Tibial artery (tissue), 4 donors: ENCODE data around the gene OLFML2A.
A peak's percentile ranks its signal among the peaks of the same experiment; 100 is the strongest.

Experiments
- DNase-seq, 2 donors: peaks; one replicate each; pipeline ENCODE4 v3.0.0-alpha.2; 2019
- H3K27ac ChIP-seq, 2 donors: fragments of 200-600 bp; sonication (generic) in 1 of 2; 1 replicate in 1 of 2; 2 replicates in 1 of 2; pipeline ENCODE4 v1.5.1; 2018 to 2019; ENCODE audit warnings: mild to moderate bottlenecking in 1 of 2
- H3K27me3 ChIP-seq, 2 donors: fragments of 200-600 bp; sonication (generic) in 1 of 2; one replicate each; pipeline versions ENCODE4 v1.5.1 to v1.6.0; 2016 to 2019
- H3K36me3 ChIP-seq, 3 donors: fragments of 200-600 bp; sonication (generic) in 2 of 3; one replicate each; pipeline ENCODE4 v1.5.1; 2016 to 2019; ENCODE audit warnings: mild to moderate bottlenecking in 2 of 3
- H3K4me1 ChIP-seq, 4 donors: fragments of 200-600 bp; sonication (generic) in 2 of 4; 1 replicate in 3 of 4; 2 replicates in 1 of 4; pipeline ENCODE4 v1.5.1; 2016 to 2019
- H3K4me3 ChIP-seq, 2 donors: fragments of 200-600 bp; sonication (generic) in 1 of 2; 1 replicate in 1 of 2; 2 replicates in 1 of 2; pipeline ENCODE4 v1.5.1; 2018 to 2019; ENCODE audit warnings: mild to moderate bottlenecking in 2 of 2
- H3K9me3 ChIP-seq, 3 donors: fragments of 200-600 bp; sonication (generic) in 1 of 3; one replicate each; pipeline ENCODE4 v1.5.1; 2016 to 2019
- intact Hi-C: fragments of 100-400 bp; cut with DNase I; formaldehyde crosslinking; loops from one replicate; pipeline ENCODE4 v1.15.0; 2023; ENCODE audit warnings: low total_unique reads
- TF ChIP-seq, protein P1 (sequence below), 2 experiments: fragments of 200-600 bp in 1 of 2; fragments of 450-650 bp in 1 of 2; IDR thresholded peaks; one replicate each; pipeline ENCODE4 v1.5.1; 2017 to 2019; ENCODE audit warnings: antibody characterized with exemption in 2 of 2, mild to moderate bottlenecking in 1 of 2, moderate library complexity in 1 of 2

The OLFML2A gene

DNA sequence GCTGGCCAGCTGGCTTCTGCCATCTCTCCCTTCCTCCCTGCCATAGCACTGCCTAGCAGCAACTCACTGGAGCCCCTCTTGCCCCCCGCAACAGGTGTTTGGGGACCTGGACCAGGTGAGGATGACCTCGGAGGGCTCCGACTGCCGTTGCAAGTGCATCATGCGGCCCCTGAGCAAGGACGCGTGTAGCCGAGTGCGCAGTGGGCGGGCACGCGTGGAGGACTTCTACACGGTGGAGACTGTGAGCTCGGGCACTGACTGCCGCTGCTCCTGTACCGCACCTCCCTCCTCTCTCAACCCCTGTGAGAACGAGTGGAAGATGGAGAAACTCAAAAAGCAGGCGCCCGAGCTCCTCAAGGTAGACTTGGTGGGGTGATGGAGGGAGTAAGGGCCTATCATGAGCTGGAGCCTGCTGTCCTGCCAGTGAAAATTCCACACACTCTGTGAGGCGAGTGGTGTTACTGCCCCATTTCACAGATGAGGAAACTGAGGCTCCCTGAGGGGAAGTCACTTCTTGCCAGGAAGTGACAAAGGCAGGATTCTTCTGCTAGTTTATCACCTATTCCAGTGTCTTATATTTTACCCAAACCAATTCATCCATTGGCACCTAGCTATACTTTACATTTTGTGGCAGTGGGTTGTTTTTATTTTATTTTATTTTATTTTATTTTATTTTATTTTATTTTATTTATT, 10.1 kb downstream of the OLFML2A start:
- TF ChIP-seq, protein P1, sequence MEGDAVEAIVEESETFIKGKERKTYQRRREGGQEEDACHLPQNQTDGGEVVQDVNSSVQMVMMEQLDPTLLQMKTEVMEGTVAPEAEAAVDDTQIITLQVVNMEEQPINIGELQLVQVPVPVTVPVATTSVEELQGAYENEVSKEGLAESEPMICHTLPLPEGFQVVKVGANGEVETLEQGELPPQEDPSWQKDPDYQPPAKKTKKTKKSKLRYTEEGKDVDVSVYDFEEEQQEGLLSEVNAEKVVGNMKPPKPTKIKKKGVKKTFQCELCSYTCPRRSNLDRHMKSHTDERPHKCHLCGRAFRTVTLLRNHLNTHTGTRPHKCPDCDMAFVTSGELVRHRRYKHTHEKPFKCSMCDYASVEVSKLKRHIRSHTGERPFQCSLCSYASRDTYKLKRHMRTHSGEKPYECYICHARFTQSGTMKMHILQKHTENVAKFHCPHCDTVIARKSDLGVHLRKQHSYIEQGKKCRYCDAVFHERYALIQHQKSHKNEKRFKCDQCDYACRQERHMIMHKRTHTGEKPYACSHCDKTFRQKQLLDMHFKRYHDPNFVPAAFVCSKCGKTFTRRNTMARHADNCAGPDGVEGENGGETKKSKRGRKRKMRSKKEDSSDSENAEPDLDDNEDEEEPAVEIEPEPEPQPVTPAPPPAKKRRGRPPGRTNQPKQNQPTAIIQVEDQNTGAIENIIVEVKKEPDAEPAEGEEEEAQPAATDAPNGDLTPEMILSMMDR (IDR thresholded peaks at IDR 0.05): no peak
- no peak overlapping the region for H3K4me3 ChIP-seq
- H3K36me3 ChIP-seq: no peaks in the 10 kb centered on the region
- intact Hi-C loops: no loop called here
- H3K4me1 ChIP-seq: no peaks in the 10 kb centered on the region
- no peak overlapping the region for H3K27ac ChIP-seq
- DNase-seq: peak; percentile 13 to 56
- H3K27me3 ChIP-seq: no peaks in the 10 kb centered on the region
- H3K9me3 ChIP-seq: no peaks in the 10 kb centered on the region

DNA sequence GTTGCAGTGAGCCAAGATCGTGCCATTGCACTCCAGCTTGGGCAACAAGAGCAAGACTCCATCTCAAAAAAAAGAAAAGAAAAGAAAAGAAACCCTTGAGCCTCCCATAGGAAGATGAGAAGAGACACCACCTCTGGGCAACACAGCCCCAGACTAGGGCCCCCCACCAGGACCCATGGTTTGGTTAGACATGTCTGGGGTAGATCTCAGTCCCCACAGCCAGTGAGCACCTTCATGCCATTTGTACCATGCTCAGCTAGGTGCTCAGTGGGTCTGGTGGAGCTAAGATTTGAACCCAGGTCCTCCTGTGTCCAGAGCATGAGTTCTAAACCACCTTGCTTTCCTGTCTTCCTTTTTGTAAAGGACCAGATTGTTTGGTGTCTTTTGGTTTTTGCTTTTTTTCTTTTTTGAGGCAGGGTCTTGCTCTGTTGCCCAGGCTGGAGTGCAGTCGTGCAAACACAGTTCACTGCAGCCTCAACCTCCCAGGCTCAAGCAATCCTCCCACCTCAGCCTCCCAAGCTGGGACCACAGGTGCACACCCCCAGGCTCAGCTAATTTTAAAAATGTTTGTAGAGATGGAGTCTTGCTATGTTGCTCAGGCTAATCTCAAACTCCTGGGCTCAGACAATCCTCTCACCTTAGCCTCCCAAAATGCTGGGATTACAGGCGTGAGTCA, 11.7 kb downstream of the OLFML2A start:
- no peak overlapping the region for H3K4me3 ChIP-seq
- H3K4me1 ChIP-seq: no peaks in the 10 kb centered on the region
- peaks cover 0 to 12% of the 10 kb centered on the region in 2 donors for H3K27me3 ChIP-seq
- DNase-seq: peak; percentile 4 to 32
- no peak overlapping the region for H3K27ac ChIP-seq
- no peaks in the 10 kb centered on the region for H3K9me3 ChIP-seq
- intact Hi-C loops: no loop called here
- H3K36me3 ChIP-seq: no peaks in the 10 kb centered on the region
- TF ChIP-seq, protein P1 (IDR thresholded peaks at IDR 0.05): no peak

DNA sequence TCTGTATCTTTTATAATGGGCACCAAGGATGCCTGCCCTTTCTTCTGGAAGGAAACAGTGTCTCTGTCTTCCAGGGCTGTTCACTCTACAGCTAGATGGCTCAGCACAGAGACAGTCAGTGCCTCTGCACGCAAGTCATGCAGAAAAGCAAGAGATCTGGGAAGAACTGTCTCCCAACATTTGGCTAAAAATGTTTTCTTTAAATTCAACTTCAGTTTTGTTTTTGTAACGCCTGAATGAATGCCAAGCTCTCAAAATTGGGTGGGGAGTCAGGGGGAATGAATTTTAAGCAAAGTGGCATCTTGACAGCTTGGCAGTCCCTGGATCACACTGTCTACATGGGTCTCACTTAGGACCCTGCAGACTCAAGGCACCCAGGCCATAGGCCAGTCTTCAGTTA, 12.6 kb downstream of the OLFML2A start:
- H3K4me3 ChIP-seq: no peak overlapping the region
- H3K27ac ChIP-seq: no peak overlapping the region
- intact Hi-C loops: no loop called here
- no peak for DNase-seq
- H3K36me3 ChIP-seq: no peaks in the 10 kb centered on the region
- TF ChIP-seq, protein P1 (IDR thresholded peaks at IDR 0.05): no peak
- no peaks in the 10 kb centered on the region for H3K9me3 ChIP-seq
- H3K27me3 ChIP-seq: peaks cover 0 to 12% of the 10 kb centered on the region in 2 donors
- no peaks in the 10 kb centered on the region for H3K4me1 ChIP-seq

DNA sequence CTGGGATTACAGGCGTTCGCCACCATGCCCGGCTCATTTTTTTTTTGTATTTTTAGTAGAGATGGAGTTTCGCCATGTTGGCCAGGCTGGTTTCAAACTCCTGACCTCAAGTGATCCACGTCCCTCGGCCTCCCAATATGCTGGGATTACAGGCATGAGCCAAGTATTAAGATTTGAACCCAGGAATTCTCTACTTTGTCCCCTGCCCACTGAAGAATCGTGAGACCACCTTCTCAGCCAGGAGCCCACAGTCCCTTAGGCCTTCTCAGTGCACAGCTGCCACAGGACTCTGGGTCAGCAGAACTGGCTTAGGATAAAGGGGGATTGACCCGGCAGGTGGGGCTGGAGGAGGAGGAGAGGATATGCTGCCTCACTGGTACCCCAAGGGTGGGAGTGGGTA, 13.4 kb downstream of the OLFML2A start:
- Histone ChIP-seq H3K4me3 (no peak overlapping the region), H3K4me1 (no peaks in the 10 kb centered on the region), H3K9me3 (no peaks in the 10 kb centered on the region), H3K27ac (no peak overlapping the region), H3K36me3 (no peaks in the 10 kb centered on the region), H3K27me3 (peaks cover 0 to 12% of the 10 kb centered on the region in 2 donors)
- peak in 1 of 2 donors; percentile 39 for DNase-seq
- TF ChIP-seq, protein P1 (IDR thresholded peaks at IDR 0.05): no peak
- intact Hi-C loops: no loop called here

DNA sequence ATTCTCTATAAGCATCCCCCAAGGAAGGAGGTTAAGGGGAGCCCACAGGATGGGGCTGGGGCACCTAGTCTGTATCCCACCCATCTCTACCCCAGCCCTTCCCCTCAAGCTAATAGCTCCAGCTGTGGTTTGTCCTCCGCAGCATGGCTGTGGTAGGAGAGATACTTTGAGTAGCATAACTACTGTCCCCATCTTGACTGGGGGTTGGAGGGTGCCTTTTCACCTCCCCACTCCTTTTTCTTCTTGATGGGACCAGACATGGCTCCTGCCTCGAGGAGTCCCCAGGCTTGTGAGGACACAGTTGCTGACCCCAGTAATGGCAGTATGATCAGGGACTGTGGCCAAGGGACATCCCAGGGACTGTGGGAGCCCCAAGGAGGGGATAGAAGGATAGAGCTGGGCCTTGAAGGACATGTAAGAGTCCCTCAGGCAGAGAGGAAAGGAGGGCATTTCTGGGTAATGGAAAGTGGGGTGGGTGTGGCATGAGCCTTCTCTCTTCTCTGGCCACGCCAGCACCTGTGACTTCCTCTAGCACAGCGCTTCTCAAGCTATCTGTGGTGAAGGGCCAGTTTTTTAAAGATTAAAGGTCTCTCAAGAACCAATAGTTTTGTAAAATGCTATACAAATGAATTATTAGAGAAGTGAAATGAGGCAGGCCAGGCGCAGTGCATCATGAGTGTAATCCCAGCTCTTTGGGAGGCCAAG, 14.0 kb downstream of the OLFML2A start:
- H3K27me3 ChIP-seq: peaks cover 0 to 12% of the 10 kb centered on the region in 2 donors
- no peak overlapping the region for H3K4me3 ChIP-seq
- no peaks in the 10 kb centered on the region for H3K4me1 ChIP-seq
- intact Hi-C loops: no loop called here
- TF ChIP-seq, protein P1 (IDR thresholded peaks at IDR 0.05): no peak
- H3K27ac ChIP-seq: no peak overlapping the region
- no peaks in the 10 kb centered on the region for H3K36me3 ChIP-seq
- no peaks in the 10 kb centered on the region for H3K9me3 ChIP-seq
- peak in 1 of 2 donors; percentile 34 for DNase-seq
